Heart left ventricle (tissue), 16 donors: ENCODE measurements around the gene ANKLE2. TPM values are rescaled to one million over a fixed set of nuclear protein-coding genes. Genes with fewer than 3 reads are reported as not detected.
A peak's percentile ranks its signal among the peaks of the same experiment; 100 is the strongest.
"Not testable (repeated sequence)": the region's sequence is repeated elsewhere in the genome, so short reads cannot be mapped to it uniquely, and the experiment has no call there.

Source experiments
- ATAC-seq, 4 donors: fragments of 200-7000 bp; cut with Tn5 transposase; one replicate each; pipeline ENCODE4 v1.9.1; 2020 to 2022; ENCODE audit warnings: moderate library complexity in 4 of 4, mild to moderate bottlenecking in 3 of 4, moderate number of reproducible peaks in 1 of 4
- DNase-seq, 5 donors: peaks; one replicate each; pipeline ENCODE4 v3.0.0-alpha.2; 2020
- H3K27ac ChIP-seq, 12 donors: fragments of 200-600 bp; sonication (generic) in 4 of 12; one replicate each; pipeline versions ENCODE4 v1.5.0 to v1.8.0; 2016 to 2022; ENCODE audit warnings: mild to moderate bottlenecking in 2 of 12
- H3K27me3 ChIP-seq, 9 donors: fragments of 200-600 bp; sonication (generic) in 2 of 9; one replicate each; pipeline versions ENCODE4 v1.5.1 to v1.8.0; 2016 to 2022; ENCODE audit warnings: mild to moderate bottlenecking in 3 of 9
- H3K36me3 ChIP-seq, 9 donors: fragments of 200-600 bp; sonication (generic) in 2 of 9; one replicate each; pipeline versions ENCODE4 v1.5.0 to v1.8.0; 2018 to 2022; ENCODE audit warnings: mild to moderate bottlenecking in 2 of 9
- H3K4me1 ChIP-seq, 12 donors: fragments of 200-600 bp; sonication (generic) in 4 of 12; one replicate each; pipeline versions ENCODE4 v1.5.0 to v1.8.0; 2016 to 2022; ENCODE audit warnings: mild to moderate bottlenecking in 3 of 12
- H3K4me3 ChIP-seq, 12 donors: fragments of 200-600 bp; sonication (generic) in 4 of 12; one replicate each; pipeline versions ENCODE4 v1.5.0 to v1.8.0; 2017 to 2022; ENCODE audit warnings: mild to moderate bottlenecking in 9 of 12, moderate library complexity in 4 of 12
- H3K9me3 ChIP-seq, 12 donors: fragments of 200-600 bp; sonication (generic) in 4 of 12; one replicate each; pipeline versions ENCODE4 v1.5.0 to v1.8.0; 2016 to 2022; ENCODE audit warnings: mild to moderate bottlenecking in 1 of 12
- POLR2A ChIP-seq, 2 donors: fragments of 450-650 bp; IDR thresholded peaks; one replicate each; pipeline ENCODE4 v1.6.1; 2017; ENCODE audit warnings: antibody characterized with exemption in 2 of 2, mild to moderate bottlenecking in 2 of 2, moderate library complexity in 2 of 2
- WGBS, 4 donors: extraction: QIAGEN DNeasy Blood & Tissue Kit in 2 of 4; methylation state at CpG; one replicate each; pipeline versions ENCODE4 v1.1.5 to v1.1.7; 2013 to 2018; 5-methylcytosine and 5-hydroxymethylcytosine counted together
- intact Hi-C, 10 donors: fragments of 100-400 bp; cut with DNase I; formaldehyde crosslinking; loops; one replicate each; pipeline versions ENCODE4 v1.11.1 to v1.14.2; 2022
- polyA plus RNA-seq, 2 donors: library from polyadenylated mRNA; stranded (reverse); fragments of 200-250 nt; gene quantifications; one replicate each; pipeline ENCODE4 v1.2.3, GENCODE V29; 2013
- total RNA-seq, 9 donors: library from RNA; depleted of rRNA in 2 of 9; stranded (reverse); fragments of >200 nt in 2 of 9; fragmentation: NEBNext Ultra II Directional in 3 of 9; extraction: Animal tissue kit (Norgen Biotek cat#: 25700) in 3 of 9; gene quantifications; one replicate each; pipeline versions ENCODE4 v1.1.0 to v1.2.4, GENCODE V29; 2016 to 2023
- TF ChIP-seq, protein P1 (sequence below), 12 donors: fragments of 200-600 bp; sonication (generic) in 4 of 12; IDR thresholded peaks; one replicate each; pipeline versions ENCODE4 v1.5.0 to v1.8.0; 2018 to 2022; ENCODE audit warnings: antibody characterized with exemption in 12 of 12, mild to moderate bottlenecking in 5 of 12
- donor health status: ischemic (EF 13 %, LVEDD 7.1; RV severe dilation, severe dysfunction).
- donor health status: healthy with polysubstance abuse.
- donor health status: DM: no; HTN: yes; CAD: no.
- donor health status: DM: no; HTN: no; CAD: no.
- donor health status: ischemic (EF 25% LVEDD 6.9; RV normal size, moderate dysfunction).
- donor health status: ischemic (EF 25% LVEDD 5.7; RV mildly dilated, moderate dysfunction).
- donor health status: healthy.
- donor health status: DM: yes; HTN: yes; CAD: no.
- donor health status: ischemic (EF 35%, LVEDD 5.7; RV mildly dilated, moderate dysfunction).
- donor health status: nonischemic (EF 11% LVEDD 7.7; RV severe dilation, severe dysfunction).
- donor health status: DM: yes; HTN: yes; CAD: no.
- donor health status: PGD.
- donor health status: ischemic (EF 29% LVEDD 5.4; RV normal size, mild dysfunction).
- donor health status: nonischemic (EF 23%, LVEDD 6.1; RV moderate dilation, normal function).

Gene ANKLE2
- total and polyA plus RNA-seq, 11 donors: 15.5 to 45.2 (median 27.8) TPM

DNA sequence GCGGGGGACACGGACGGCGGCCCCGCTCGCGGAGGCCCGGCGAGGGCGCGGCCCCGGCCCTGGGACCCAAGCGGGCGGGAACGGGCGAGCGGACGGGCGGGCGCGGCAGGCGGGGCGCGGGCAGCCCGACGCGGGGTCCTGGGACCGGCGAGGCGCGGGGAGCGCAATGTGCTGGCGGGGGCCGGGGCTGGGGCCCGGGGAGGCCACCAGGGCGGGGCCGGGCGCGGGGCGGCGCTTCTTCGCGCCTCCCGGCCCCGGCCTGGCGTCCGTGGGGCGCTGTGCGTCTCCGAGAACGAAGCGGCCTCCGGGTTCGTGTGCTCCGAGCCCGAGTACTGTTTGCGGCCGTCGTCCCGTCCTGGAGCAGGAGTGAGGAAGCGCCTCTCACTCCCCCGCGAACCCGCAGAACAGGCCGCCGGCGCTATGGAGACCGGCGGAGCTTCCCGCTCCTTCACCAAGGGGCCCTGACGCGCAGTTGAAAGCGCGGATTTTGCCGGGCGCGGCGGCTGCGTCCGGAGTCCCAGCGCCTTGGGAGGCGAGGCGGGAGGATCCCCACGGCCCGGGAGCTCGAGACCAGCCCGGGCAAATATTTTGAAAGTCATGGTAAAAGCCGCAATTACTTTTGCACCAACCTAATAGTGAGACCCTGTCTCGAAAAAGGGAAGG, 420 bp upstream of the ANKLE2 start:
- Histone ChIP-seq H3K36me3 (peaks cover 0 to 16% (median 0%) of the 10 kb centered on the region in 9 donors), H3K4me1 (peaks cover 4 to 42% (median 28%) of the 10 kb centered on the region in 12 donors), H3K9me3 (no peaks in the 10 kb centered on the region), H3K27ac (peak overlapping the region; percentile 84 to 99 (median 96)), H3K4me3 (peak overlapping the region; percentile 32 to 80 (median 71)), H3K27me3 (no peaks in the 10 kb centered on the region)
- intact Hi-C loops: loop anchor here in 3 of 10 donors (10.0 kb wide), 2 partner anchors 123 to 143 kb away; partner anchors contain the start of gene CHFR (in 2 of the 3)
- ATAC-seq: peak; percentile 85 to 94 (median 92)
- peak in 1 of 2 donors; percentile 72 for TF ChIP-seq POLR2A (IDR thresholded peaks at IDR 0.05)
- TF ChIP-seq, protein P1, sequence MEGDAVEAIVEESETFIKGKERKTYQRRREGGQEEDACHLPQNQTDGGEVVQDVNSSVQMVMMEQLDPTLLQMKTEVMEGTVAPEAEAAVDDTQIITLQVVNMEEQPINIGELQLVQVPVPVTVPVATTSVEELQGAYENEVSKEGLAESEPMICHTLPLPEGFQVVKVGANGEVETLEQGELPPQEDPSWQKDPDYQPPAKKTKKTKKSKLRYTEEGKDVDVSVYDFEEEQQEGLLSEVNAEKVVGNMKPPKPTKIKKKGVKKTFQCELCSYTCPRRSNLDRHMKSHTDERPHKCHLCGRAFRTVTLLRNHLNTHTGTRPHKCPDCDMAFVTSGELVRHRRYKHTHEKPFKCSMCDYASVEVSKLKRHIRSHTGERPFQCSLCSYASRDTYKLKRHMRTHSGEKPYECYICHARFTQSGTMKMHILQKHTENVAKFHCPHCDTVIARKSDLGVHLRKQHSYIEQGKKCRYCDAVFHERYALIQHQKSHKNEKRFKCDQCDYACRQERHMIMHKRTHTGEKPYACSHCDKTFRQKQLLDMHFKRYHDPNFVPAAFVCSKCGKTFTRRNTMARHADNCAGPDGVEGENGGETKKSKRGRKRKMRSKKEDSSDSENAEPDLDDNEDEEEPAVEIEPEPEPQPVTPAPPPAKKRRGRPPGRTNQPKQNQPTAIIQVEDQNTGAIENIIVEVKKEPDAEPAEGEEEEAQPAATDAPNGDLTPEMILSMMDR (IDR thresholded peaks at IDR 0.05): peak in 5 of 12 donors; percentile 20 to 54 (median 33)
- WGBS, 4 donors: 0 to 1% (median 1%) methylated on average over 10 to 89 of the region's 89 CpGs
- DNase-seq: peak; percentile 88 to 93 (median 90)

DNA sequence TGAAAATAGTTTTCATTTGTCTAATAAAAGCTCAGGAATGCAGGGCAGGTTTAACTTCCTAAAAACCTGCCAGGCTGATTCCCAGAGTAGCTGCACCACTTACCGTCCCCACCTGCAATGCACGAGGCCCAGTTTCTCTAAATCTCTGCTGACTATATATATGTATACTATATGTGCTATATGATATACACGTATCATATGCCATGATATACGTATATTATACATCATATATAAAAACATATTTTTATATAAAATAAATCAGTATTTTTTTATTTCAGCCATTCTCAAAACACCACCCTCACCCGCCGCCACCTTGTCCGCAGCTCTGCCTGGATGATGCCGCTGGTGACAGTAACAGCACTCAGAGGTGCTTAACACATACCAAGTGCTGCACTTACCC, 2.3 kb downstream of the ANKLE2 start:
- Histone ChIP-seq H3K27me3 (no peaks in the 10 kb centered on the region), H3K27ac (no peak overlapping the region), H3K36me3 (peaks cover 0 to 40% (median 12%) of the 10 kb centered on the region in 9 donors), H3K9me3 (no peaks in the 10 kb centered on the region), H3K4me1 (peaks cover 0 to 33% (median 23%) of the 10 kb centered on the region in 12 donors), H3K4me3 (no peak overlapping the region)
- intact Hi-C loops: no loop called here
- no peak for ATAC-seq
- WGBS, 4 donors: 91 to 94% (median 92%) methylated on average over 8 of the region's 8 CpGs
- TF ChIP-seq, protein P1 (IDR thresholded peaks at IDR 0.05): no peak
- TF ChIP-seq POLR2A (IDR thresholded peaks at IDR 0.05): no peak
- DNase-seq: no peak

DNA sequence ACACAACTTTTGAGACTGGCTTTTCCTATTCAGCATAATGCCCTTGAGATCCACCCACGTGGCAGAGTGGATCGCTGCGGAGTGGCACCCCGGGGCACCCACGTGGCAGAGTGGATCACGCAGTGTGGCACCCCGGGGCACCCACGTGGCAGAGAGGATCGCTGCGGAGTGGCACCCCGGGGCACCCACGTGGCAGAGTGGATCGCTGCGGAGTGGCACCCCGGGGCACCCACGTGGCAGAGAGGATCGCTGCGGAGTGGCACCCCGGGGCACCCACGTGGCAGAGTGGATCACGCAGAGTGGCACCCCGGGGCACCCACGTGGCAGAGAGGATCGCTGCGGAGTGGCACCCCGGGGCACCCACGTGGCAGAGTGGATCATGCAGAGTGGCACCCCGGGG, 2.8 kb downstream of the ANKLE2 start:
- H3K4me3 ChIP-seq, DNase-seq, H3K27ac ChIP-seq, H3K27me3 ChIP-seq, ATAC-seq, intact Hi-C loops, H3K9me3 ChIP-seq: not testable (repeated sequence)
- Histone ChIP-seq H3K36me3 (peaks cover 0 to 46% (median 17%) of the 10 kb centered on the region in 9 donors), H3K4me1 (peaks cover 0 to 33% (median 23%) of the 10 kb centered on the region in 12 donors)
- whole genome bisulfite sequencing, 4 donors: 87 to 91% (median 89%) methylated on average over 19 to 28 of the region's 28 CpGs

DNA sequence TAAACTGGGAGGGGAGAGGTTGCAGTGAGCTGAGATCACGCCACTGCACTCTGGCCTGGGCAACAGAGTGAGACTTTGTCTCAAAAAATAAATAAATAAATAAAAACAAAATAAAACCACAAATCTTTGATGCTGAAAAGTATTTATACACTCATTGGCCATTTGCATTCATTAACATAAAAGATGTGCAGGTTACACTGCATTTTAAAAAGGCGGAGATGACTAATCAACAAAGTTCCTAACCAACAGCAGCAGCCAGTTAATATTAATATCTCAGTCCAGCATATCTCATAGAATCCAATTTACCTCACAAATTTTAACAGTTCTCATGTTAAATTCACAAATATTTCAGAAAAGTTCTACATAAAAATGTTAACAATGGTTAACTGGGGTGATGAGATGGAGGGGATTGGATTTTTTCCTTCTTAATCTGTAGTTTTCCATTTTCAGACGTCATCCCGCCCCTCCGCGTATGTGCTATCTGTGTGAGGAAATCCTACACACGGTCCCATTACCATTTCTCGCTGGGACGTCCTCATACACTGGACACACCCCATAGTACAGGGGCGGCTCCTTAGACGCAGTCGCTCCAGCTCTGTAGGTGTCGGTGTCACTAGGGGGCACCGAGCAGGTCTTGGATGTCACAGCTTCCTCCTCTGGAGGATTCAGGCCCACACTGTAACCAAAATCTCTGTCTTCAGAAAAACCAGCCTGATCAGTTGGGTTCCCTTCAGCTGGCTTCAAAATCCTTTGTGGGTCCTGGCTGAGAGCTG, 7.3 kb downstream of the ANKLE2 start:
- Histone ChIP-seq H3K27ac (no peak overlapping the region), H3K9me3 (no peaks in the 10 kb centered on the region), H3K4me3 (no peak overlapping the region), H3K4me1 (peaks cover 0 to 3% (median 0%) of the 10 kb centered on the region in 12 donors), H3K36me3 (peaks cover 0 to 91% (median 60%) of the 10 kb centered on the region in 9 donors), H3K27me3 (no peaks in the 10 kb centered on the region)
- DNase-seq (no peak), ATAC-seq (no peak)
- WGBS, 4 donors: 75 to 83% (median 80%) methylated on average over 14 of the region's 14 CpGs
- TF ChIP-seq, protein P1 (IDR thresholded peaks at IDR 0.05): no peak
- TF ChIP-seq POLR2A (IDR thresholded peaks at IDR 0.05): no peak
- intact Hi-C loops: no loop called here

DNA sequence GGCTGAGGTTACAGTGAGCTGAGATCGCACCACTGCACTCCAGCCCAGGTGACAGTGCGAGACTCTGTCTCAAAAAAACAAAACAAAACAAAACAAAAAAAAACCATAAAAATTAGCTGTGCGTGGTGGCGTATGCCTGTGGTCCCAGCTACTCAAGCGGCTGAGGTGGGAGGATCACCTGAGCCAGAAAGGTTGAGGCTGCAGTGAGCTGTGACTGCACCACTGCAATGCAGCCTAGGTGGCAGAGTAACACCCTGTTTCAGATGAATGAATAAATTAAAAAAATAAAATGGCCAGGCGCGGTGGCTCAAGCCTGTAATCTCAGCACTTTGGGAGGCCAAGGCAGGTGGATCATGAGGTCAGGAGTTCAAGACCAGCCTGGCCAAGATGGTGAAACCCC, 8.0 kb downstream of the ANKLE2 start:
- H3K4me3 ChIP-seq, DNase-seq, H3K4me1 ChIP-seq, H3K27me3 ChIP-seq, H3K9me3 ChIP-seq, ATAC-seq, H3K27ac ChIP-seq, intact Hi-C loops: not testable (repeated sequence)
- H3K36me3 ChIP-seq: peaks cover 0 to 95% (median 67%) of the 10 kb centered on the region in 9 donors
- 92 to 97% (median 93%) methylated on average over 7 of the region's 7 CpGs for WGBS, 4 donors
